Liver (tissue), 9 donors: ENCODE results near the gene HOXA4. TPM values are rescaled to one million over a fixed set of nuclear protein-coding genes. Genes with fewer than 3 reads are reported as not detected.
A peak's percentile ranks its signal among the peaks of the same experiment; 100 is the strongest.

ENCODE experiments used
- DNase-seq: peaks from one replicate; pipeline ENCODE4 v3.0.0-alpha.2; 2017; ENCODE audit warnings: low spot score
- H3K27ac ChIP-seq, 2 donors: one replicate each; pipeline ENCODE4 v1.7.0; 2013; ENCODE audit warnings: inconsistent platforms in 2 of 2, low read length in 2 of 2, control low read depth in 1 of 2, low read depth in 1 of 2, mild to moderate bottlenecking in 1 of 2
- H3K27me3 ChIP-seq, 4 donors: one replicate each; pipeline versions ENCODE4 v1.6.1 to v1.7.0; 2013; ENCODE audit warnings: low read length in 3 of 4, inconsistent platforms in 1 of 4, mild to moderate bottlenecking in 1 of 4, moderate library complexity in 1 of 4; ENCODE audit not compliant: control insufficient read depth in 4 of 4, insufficient read depth in 4 of 4
- H3K36me3 ChIP-seq, 4 donors: one replicate each; pipeline versions ENCODE4 v1.6.1 to v1.7.0; 2013; ENCODE audit warnings: low read length in 3 of 4, mild to moderate bottlenecking in 3 of 4, low read depth in 1 of 4, moderate library complexity in 1 of 4; ENCODE audit not compliant: control insufficient read depth in 4 of 4, insufficient read depth in 3 of 4
- H3K4me1 ChIP-seq, 4 donors: one replicate each; pipeline versions ENCODE4 v1.6.1 to v1.7.0; 2013; ENCODE audit warnings: low read length in 3 of 4, mild to moderate bottlenecking in 3 of 4, moderate library complexity in 1 of 4; ENCODE audit not compliant: control insufficient read depth in 4 of 4, insufficient read depth in 4 of 4
- H3K4me3 ChIP-seq, 3 donors: one replicate each; pipeline versions ENCODE4 v1.6.1 to v1.7.0; 2013; ENCODE audit warnings: low read length in 3 of 3, control low read depth in 1 of 3, low read depth in 1 of 3, mild to moderate bottlenecking in 1 of 3
- H3K9ac ChIP-seq, 2 donors: one replicate each; pipeline ENCODE4 v1.7.0; 2013; ENCODE audit warnings: low read length in 2 of 2, mild to moderate bottlenecking in 2 of 2, moderate library complexity in 2 of 2, control low read depth in 1 of 2, low read depth in 1 of 2
- H3K9me3 ChIP-seq, 4 donors: one replicate each; pipeline versions ENCODE4 v1.6.1 to v1.7.0; 2013; ENCODE audit warnings: low read length in 3 of 4; ENCODE audit not compliant: control insufficient read depth in 4 of 4
- CTCF ChIP-seq: fragments of 150-350 bp; IDR thresholded peaks from 2 replicates; pipeline ENCODE4 v1.5.1; 2017; ENCODE audit warnings: improper control_type of control experiment, low read depth, low read length; ENCODE audit not compliant: missing input control
- EGR1 ChIP-seq, 2 donors: IDR thresholded peaks; 2 replicates each; pipeline ENCODE4 v1.6.1; 2016 to 2018; ENCODE audit warnings: antibody characterized with exemption in 2 of 2, low read depth in 2 of 2
- FOXA1 ChIP-seq: IDR thresholded peaks from 2 replicates; pipeline ENCODE4 v1.6.1; 2016; ENCODE audit warnings: antibody characterized with exemption
- JUND ChIP-seq, 2 donors: IDR thresholded peaks; 2 replicates each; pipeline ENCODE4 v1.6.1; 2016; ENCODE audit warnings: antibody characterized with exemption in 2 of 2
- MAX ChIP-seq: IDR thresholded peaks from 2 replicates; pipeline ENCODE4 v1.6.1; 2016; ENCODE audit warnings: antibody characterized with exemption
- NR2F2 ChIP-seq: IDR thresholded peaks from 2 replicates; pipeline ENCODE4 v1.6.1; 2016; ENCODE audit warnings: antibody characterized with exemption
- RAD21 ChIP-seq, 2 donors: IDR thresholded peaks; 2 replicates each; pipeline ENCODE4 v1.6.1; 2016; ENCODE audit warnings: antibody characterized with exemption in 2 of 2, mild to moderate bottlenecking in 2 of 2
- RXRA ChIP-seq, 2 donors: IDR thresholded peaks; 2 replicates each; pipeline ENCODE4 v1.6.1; 2017 to 2018; ENCODE audit warnings: antibody characterized with exemption in 2 of 2, mild to moderate bottlenecking in 1 of 2
- SP1 ChIP-seq: IDR thresholded peaks from 2 replicates; pipeline ENCODE4 v1.6.1; 2018; ENCODE audit warnings: antibody characterized with exemption, mild to moderate bottlenecking
- TAF1 ChIP-seq: conservative IDR thresholded peaks from 2 replicates; pipeline ENCODE4 v1.6.1; 2016; ENCODE audit warnings: antibody characterized with exemption, mild to moderate bottlenecking
- YY1 ChIP-seq: IDR thresholded peaks from 2 replicates; pipeline ENCODE4 v1.6.1; 2016; ENCODE audit warnings: antibody characterized with exemption, mild to moderate bottlenecking
- WGBS: extraction: QIAGEN DNeasy Blood & Tissue Kit; methylation state at CpG from one replicate; pipeline ENCODE4 v1.1.7; 2013; 5-methylcytosine and 5-hydroxymethylcytosine counted together
- polyA plus RNA-seq, 2 donors: library from polyadenylated mRNA; stranded (reverse) in 1 of 2; unstranded in 1 of 2; fragments of 200-250 nt in 1 of 2; fragments of >200 nt in 1 of 2; fragmentation: Nextera tagmentation in 1 of 2; extraction: Ambion mirVana in 1 of 2; gene quantifications; one replicate each; pipeline versions ENCODE4 v1.2.1 to v1.2.3, GENCODE V29; 2013 to 2015
- total RNA-seq, 2 donors: library from RNA; depleted of rRNA; stranded (reverse); fragments of >200 nt; gene quantifications; one replicate each; pipeline ENCODE4 v1.2.3, GENCODE V29; 2014
- TF ChIP-seq, protein P1 (sequence below): IDR thresholded peaks from 2 replicates; pipeline ENCODE4 v1.6.1; 2016; ENCODE audit warnings: antibody characterized with exemption, mild to moderate bottlenecking
- donor health status: healthy.
- donor health status: healthy.
- donor health status: healthy.
- donor health status: healthy.
- donor health status: healthy.

Gene HOXA4
- total and polyA plus RNA-seq, 4 donors, result 0.17 to 1.1 (median 0.30) TPM

- Histone ChIP-seq H3K27me3 (peaks cover 5 to 30% (median 16%) of the 10 kb centered on the region in 4 donors), H3K36me3 (no peaks in the 10 kb centered on the region), H3K9me3 (peaks cover 0 to 11% (median 0%) of the 10 kb centered on the region in 4 donors), H3K9ac (no peak overlapping the region), H3K4me1 (peaks cover 0 to 19% (median 8%) of the 10 kb centered on the region in 4 donors), H3K4me3 (peak overlapping the region in 1 of 3 donors; percentile 45), H3K27ac (peak overlapping the region; percentile 52 to 72)
- TF ChIP-seq FOXA1 (no peak), RXRA (IDR thresholded peaks at IDR 0.05) (no peak), NR2F2 (no peak), EGR1 (IDR thresholded peaks at IDR 0.05; ENCODE audit: low read depth in 2 of 2) (no peak), YY1 (no peak), RAD21 (IDR thresholded peaks at IDR 0.05) (no peak), TAF1 (no peak), JUND (IDR thresholded peaks at IDR 0.05) (no peak), MAX (no peak)
- TF ChIP-seq, protein P1, sequence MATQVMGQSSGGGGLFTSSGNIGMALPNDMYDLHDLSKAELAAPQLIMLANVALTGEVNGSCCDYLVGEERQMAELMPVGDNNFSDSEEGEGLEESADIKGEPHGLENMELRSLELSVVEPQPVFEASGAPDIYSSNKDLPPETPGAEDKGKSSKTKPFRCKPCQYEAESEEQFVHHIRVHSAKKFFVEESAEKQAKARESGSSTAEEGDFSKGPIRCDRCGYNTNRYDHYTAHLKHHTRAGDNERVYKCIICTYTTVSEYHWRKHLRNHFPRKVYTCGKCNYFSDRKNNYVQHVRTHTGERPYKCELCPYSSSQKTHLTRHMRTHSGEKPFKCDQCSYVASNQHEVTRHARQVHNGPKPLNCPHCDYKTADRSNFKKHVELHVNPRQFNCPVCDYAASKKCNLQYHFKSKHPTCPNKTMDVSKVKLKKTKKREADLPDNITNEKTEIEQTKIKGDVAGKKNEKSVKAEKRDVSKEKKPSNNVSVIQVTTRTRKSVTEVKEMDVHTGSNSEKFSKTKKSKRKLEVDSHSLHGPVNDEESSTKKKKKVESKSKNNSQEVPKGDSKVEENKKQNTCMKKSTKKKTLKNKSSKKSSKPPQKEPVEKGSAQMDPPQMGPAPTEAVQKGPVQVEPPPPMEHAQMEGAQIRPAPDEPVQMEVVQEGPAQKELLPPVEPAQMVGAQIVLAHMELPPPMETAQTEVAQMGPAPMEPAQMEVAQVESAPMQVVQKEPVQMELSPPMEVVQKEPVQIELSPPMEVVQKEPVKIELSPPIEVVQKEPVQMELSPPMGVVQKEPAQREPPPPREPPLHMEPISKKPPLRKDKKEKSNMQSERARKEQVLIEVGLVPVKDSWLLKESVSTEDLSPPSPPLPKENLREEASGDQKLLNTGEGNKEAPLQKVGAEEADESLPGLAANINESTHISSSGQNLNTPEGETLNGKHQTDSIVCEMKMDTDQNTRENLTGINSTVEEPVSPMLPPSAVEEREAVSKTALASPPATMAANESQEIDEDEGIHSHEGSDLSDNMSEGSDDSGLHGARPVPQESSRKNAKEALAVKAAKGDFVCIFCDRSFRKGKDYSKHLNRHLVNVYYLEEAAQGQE, result no peak
- no peak for DNase-seq
- WGBS, result 10% methylated on average over 29 of the region's 29 CpGs
Observed at GRCh38 chr7:27142580-27143022, 12.0 kb upstream of the HOXA4 start.

DNA sequence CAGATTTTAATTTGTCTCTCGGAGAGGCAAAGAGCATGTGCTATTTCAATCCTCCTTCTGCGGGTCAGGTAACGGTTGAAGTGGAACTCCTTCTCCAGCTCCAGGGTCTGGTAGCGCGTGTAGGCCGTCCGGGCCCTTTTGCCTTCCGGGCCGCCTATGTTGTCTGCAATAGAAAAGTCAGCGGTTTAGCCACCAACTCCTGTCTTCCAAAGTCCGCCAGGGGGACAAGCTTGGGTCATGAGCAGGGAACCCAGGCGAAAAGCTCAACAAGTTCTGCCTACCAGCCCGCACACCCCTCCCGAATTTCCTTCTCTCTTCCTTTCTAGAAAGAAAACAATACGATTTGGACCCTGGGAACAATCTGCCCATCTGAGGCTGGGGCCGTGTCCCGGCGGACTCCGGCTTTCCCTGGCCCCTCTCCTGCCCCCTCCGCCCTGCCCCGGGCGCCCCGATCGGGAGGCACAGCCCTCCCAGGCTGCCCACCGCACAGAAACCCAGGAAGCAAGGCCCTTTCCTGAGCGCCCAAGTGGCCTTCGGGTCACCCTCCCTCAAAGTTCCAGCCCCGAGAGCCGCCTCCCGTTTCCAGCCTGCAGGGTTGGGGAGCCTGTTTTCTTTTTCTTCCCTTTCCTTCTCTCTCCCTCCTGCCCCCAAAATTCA is 11.5 kb upstream of the HOXA4 start:
- peak overlapping the region in 1 of 2 donors; percentile 72 for H3K27ac ChIP-seq
- peaks cover 4 to 30% (median 15%) of the 10 kb centered on the region in 4 donors for H3K27me3 ChIP-seq
- H3K4me3 ChIP-seq, result peak overlapping the region in 1 of 3 donors; percentile 45
- peaks cover 0 to 11% (median 0%) of the 10 kb centered on the region in 4 donors for H3K9me3 ChIP-seq
- H3K4me1 ChIP-seq, result peaks cover 0 to 14% (median 8%) of the 10 kb centered on the region in 4 donors
- TF ChIP-seq SP1, result no peak
- TF ChIP-seq CTCF, result peak; percentile 2
- H3K36me3 ChIP-seq, result no peaks in the 10 kb centered on the region
- H3K9ac ChIP-seq, result no peak overlapping the region
- 23% methylated on average over 30 of the region's 30 CpGs for WGBS
- DNase-seq, result no peak
